Amniotic stem cell (primary cell): ENCODE results near the gene RAPGEF4.

Source experiments
- DNase-seq: peaks from one replicate; lab custom pipeline; 2025; lab: John Stamatoyannopoulos, UW

Gene RAPGEF4

DNA sequence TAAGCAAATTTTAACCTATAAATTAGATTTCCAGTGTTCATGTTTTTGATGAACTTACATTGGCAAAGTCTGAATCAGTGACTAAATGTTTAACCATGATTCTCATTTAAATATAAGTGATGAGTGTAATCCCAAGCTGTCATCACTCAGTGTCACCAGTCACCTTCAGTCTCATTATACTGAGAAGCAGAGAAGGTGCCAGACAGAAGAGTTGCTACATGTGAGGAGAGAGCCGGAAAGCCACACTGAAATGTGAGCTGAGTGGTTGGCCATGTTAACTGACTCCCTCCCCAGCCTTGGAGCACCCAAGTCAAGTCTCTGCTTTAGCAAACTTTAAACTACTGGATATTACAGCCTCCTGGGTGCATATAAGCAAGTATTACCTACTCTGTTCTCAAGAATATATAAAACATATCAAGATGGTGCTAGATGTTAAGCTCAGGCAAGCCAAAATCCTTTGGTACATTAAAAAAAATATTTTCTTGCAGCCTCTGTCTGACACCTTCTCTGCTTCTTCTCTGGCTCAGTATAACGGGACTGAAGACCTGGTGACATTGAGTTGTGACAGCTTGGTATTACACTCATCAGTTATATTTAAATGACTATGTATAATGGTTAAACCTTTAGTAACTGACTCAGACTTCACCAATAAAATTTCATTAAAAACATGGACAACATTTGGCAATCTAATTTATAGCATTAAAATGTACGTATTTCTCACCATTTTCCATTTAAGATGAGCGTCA, 264.2 kb downstream of the RAPGEF4 start:
- DNase-seq, result no peak

DNA sequence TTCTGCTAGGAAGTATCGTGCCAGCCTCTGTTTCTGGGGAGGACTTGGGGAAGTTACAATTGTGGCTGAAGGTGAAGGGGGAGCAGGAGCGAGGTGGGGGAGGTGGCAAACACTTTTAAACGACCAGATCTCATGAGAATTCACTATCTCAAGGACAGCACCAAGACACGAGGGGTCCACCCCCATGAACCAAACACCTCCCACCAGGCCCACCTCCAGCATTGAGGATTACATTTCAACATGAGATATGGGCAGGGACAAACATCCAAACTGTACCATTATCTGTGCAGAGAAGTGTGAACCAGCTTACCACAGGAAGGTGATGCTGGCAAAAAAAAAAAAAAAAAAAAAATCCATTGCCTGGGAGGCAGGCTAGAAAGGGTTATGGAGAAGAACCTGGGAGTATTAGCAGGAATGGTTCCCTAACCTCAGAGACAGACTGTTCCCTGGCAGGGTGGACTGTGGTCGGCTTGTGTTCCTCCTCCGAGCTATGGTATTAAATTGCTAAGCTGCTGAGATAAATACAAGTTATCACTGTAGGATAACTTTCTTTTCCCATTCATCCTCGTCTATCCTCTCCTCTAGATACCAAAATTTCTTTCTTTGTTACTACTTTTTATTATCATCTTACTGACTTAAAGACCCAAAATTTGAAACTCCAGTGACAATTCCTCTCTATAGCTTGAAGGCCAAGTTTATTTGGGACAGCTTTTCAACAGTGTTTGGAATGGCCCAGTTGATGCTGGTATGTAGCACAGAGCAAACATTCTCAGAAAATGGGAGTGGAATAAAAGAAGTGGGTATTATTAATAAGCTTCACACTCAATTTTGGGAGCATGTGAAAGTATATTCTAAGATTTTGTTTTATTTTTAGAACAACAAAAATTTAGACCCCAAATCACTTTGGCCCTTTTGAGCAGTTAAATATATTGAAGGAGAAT, 266.3 kb downstream of the RAPGEF4 start:
- no peak for DNase-seq

DNA sequence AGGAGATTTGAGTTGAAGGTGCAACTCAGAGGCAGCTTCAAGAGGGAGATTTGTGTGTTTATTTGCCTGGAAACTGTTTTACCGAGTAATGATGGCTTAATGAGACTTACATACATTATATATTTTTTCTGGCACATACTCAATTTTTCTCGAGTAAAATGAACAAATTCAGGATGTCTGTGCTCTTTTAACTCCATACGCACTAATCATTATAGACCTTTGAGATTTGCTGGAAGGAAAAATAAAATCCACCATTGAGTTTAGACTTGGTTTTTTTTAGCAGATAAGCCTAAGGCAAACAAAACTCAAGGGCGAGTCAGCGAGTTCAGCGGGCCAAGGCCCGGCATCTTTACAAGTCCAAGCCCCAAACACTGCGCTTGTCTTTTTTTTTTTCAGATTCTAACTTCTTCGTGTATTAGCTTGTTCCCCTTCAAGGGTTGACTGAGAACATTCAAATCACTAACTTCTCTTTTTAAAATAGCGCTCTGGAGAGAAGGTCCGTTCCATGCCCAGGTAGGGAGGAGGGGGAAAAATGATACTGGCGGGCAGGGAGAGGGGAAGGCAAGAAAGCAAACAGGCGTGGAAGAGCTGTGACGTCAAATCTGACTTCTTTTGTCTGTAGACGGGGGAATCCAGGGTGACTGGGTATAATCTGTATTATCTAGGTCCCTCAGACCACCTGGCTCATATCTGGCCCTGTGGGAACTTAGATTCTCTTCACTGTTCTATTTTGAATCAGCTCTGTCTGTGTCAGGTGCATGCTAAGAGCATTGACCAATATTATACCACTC, 267.3 kb downstream of the RAPGEF4 start:
- no peak for DNase-seq

DNA sequence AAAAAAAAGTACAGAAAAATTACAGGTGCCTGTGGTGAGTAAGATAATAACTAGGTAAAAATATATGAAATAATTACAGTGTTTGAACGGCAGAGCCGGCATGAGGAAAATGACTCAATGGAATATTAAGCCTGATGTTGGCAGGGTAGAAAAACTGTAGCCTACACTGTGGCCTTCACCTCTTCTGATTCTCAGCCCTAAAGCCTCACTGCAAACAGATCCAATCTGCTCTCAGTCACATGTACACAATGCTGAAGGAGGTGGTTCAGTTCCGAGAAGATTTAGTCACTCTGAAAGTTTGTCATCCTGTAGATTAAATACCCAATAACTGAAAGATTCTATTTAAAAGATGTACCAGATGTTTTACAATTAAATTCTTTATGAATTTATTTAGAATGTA, 273.1 kb downstream of the RAPGEF4 start:
- DNase-seq, result no peak

DNA sequence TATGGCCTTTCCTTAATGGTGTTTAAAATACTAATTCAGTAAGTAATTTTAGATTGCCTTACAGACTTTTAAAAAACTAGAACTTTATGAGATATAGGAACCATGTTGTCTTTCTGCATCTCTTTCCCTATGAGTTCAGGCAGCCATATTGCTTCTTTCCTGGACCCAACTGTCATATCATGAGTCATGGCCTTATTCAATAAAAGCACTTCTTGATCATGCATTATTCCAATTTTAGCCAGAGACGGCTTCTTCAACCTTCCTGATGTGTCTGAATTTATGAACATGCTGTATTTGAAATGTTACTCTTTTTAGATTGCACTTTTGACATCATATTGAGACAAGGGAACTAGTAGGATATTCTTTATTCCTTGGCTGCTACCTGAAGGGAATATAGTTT, 274.6 kb downstream of the RAPGEF4 start:
- no peak for DNase-seq

DNA sequence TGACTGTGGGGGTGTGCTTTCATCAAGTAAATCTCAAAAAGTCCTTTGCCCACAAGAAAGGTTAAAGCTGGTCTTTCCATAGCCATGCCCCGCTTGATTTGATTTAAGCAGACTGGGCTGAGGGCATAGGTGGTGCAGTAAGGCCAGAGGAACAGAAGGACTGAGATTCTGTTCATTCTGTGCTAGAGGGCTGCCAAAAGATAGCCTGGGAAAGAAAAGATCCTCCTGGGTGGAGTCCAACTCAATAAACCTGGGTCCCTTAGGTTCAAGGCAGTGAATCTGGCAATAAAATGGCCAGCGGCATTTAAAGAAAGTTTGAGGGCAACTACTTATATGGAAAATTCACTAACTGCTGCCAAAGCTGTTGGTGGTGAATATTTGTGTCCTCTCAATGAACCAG, 280.8 kb downstream of the RAPGEF4 start:
- DNase-seq, result no peak

DNA sequence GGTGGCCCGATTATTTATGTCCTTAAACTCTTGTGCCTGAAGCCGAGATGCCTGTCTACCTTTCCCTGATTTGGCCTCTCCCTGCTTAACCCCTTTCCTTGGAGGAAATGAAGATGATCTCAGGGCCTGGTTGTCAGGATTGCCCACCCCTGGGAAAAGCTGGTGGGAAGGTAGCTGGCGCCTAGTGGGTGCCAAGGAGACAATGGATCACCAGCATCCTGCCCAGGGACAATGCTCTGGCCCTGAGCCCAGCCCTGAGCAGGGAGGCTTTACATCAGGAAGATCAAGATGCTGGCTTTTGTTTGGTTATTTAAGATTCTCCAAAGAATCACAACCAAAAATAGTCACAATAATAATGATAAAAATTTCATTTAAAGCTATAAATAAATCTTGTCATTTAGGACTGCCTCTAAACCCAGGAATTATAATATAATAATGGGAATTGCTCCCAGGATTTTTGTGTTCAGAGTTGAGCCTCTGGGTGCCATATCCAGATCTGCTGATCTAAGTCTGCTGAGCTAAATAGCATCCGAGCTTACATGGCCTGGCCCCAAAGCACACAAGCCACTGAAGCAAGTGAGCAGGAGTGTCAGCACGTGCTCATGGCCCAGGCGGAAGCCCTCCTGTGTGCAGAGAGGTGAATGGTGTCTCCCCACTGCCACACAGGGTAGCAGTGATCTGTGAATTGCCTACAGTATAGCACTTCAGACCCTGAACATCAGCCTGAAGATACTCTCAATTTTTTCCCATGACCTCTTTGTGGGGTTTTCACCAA, 282.2 kb downstream of the RAPGEF4 start:
- no peak for DNase-seq

DNA sequence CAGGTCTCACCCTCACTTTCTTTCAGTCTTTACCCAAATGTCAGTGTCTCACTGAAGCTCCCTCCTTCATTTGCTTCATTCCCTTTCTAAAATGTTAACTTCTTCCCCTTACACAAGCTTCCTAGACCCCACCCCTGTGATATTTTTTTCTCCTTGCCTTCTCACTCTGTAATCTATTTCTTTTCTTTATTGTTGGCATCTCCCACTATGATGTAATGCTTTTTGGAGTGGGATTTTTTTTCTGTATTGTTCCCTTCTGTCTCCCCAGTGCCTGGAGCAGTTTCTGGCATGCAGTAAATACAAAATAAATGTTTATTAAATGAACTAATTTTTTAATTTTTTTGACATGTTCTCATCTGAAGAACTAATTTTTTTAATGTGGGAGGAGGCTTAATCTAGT, 284.1 kb downstream of the RAPGEF4 start:
- DNase-seq, result no peak

DNA sequence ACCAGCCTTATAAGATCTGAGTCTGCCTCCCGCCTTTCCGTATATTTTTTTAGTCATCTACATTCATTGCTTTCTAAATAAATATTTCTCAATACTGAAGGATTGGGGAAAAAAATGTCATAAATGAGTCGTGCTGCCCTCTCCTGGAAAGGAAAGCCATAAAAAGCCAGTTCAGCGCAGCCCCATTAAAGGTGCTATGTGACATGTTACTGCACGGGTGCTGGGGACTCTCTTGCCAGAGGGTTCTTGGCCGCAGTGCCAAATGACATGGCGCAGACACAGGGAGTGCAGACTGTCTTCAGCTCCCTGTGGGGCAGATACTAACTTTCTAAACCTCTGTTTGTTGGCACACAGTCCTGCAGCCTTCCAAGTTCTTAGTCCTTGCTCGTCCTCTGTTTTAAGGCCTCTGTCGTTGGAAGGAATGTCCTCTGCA, 286.3 kb downstream of the RAPGEF4 start:
- DNase-seq, result peak; percentile 30

DNA sequence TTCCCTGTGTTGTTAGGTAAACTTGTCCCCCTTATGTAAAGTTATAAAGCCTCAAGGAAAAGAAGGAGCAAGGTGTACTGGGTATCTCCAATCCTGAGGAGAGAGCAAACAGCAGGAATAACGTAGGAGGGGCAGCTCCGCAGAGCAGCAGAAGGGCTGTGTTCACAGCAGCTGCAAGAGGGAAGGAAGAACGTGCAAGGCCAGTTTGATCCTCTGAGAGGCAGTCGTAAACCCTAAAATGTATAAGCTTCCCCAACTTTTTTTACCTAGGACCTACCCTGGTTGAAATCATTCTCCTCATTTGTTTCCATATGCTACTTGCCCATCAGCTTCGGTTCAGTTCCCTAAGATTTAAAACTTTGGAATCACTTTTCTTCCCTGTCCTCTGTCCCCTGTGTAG, 288.1 kb downstream of the RAPGEF4 start:
- DNase-seq, result no peak

DNA sequence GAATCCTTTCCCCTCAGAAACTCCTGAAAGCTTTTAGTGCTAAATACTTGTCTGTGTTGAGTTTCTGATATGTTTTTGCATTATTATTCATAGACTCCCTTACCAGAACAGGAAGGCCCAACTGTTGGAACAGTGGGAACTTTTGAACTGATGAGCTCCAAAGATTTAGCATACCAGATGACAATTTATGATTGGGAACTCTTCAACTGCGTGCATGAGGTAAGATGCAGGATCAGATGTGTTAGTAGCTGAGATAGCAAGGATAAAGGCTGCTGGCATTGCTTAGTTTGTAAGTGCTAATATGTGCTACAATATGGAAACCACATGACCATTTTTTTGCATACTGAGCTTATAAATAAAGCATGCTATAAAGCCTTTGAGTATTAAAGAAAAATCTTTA, 290.8 kb downstream of the RAPGEF4 start:
- DNase-seq, result no peak

DNA sequence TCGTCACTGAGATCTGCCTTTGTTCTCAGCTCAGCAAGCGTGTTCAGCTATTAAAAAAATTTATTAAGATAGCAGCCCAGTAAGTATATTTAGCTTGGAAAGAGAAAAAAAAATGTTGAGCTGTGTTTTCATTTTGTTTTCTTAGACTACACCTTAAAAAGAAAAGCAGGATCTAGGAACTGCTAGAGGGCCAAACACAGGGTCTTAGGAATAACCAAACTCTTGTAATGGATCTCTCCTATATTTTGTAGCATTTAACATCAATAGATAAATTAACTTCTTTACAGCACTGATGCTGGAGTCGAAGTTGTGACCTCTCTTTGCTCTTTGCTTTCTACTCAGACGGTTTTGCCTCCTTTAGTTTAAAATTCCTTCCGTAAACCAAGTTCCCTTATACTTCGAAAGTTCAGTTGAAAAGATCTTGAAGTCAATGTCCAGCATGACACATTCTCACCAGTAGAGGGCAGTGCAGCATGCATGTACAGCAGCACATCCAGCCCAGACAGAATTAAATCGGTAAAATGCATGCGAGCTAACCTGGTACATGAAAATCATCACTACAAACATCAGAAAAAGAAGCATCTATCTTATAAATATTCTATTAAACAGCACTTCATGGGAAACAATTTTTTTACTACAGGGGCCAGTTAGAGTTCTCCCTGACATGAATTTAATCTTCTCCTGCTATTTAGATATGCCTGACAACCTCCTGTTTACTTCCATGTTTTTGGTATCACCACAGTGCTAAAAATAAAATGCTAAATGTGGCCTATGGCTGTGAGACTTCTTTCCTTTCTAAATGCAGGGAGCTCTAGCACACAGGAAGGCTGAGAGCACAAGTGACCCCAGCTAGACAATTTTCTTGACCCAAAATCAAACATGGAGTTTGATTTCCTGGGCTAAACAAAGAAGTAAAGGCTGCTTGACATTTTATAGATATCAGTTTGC, 291.8 kb downstream of the RAPGEF4 start:
- peak; percentile 84 for DNase-seq

DNA sequence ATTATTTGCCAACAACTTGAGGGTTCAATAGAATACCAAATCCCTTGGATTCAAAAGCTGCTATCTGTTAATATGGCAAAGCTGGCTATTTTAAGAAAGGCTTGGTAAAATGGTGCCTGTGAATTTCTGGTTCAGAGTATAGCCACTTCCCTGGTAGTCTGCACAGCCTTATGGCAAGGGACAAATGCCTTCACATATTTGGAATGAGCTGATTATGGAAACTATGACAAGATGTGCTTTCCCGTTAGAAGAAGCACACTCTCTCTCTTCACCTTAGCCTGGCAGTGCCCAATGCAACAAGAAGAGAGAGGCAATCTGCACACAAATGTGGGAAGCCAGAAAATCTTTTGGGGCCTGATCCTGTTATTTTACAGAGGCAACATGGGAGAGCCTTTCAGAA, 292.5 kb downstream of the RAPGEF4 start:
- DNase-seq, result no peak

DNA sequence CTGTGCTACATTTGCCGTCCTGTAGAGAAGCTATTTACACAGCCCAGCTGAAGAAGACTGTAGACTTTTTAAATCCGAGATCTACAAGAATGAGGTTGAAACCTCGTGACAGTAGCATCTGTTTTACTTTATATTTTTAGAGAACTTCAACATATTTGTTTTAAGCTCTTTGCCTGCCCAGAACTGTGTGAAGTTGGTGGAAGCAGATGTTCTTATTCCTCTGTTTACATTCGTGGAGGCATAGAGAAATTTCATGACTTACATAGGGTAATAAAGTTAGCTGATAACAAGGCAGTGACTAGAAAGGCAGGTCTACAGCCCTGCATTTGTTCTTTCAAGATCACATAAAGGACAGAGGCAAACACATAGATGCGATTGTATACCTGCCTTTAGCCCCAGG, 293.0 kb downstream of the RAPGEF4 start:
- DNase-seq, result no peak

DNA sequence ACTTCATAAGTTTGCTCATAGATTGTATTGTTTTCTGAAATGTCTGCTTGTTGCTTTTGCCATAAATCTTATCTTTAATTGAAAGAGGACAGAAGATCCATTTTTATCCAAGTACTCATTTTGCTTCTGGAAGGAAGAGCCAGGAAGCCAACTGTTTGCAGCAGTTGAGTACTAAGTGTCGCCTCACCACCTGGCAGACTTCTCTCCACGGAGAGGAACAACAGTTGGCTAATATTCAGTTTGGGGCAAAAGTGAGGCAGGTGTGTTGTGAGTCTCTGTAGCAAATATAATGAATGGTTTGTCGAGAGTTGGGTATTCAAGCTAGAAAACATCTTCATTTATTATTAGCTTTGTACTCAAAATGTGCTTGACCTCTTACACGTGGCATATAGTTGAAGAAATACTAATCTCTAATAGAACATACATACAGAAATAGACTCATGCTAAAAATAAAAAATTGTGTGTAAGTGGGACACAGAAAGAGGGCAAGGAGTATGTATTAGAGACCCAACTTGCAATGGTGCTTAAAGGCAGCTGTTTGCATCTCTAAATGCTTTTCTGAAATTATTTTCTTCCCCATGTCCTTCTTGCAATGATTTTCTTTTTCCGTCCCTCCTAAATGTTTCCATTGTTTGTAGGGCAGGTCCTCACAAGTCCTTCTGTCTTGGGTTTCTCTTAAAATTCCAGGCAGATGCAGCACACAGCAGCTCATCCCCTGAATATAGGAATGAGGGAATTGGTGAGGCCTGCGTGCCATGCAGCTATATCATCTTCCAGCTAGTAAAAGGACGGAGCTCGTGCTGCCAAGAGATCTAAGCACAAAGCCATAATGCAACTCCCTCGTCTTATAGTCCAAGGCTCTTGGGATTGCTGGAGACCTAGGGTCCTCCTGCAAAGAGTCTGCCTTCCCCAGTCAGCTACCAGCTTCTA, 295.2 kb downstream of the RAPGEF4 start:
- no peak for DNase-seq

DNA sequence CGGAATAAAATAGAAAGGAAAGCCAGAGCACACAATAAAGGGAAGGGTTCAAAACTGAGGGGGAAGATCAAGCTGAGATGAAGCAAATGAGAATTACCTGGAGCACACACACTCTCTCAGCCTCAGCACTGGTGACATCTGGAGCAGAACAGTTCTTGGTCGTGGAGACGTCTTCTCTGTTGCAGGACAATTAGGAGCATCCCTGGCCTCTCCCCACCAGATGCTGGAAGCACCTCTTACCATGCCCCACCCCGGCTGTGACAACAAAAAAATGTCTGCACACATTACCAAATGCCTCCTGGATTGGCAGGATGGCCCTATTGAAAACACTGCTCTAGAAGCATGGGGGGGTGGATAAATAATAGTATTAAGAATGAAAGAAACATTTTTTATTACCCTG, 296.4 kb downstream of the RAPGEF4 start:
- no peak for DNase-seq

DNA sequence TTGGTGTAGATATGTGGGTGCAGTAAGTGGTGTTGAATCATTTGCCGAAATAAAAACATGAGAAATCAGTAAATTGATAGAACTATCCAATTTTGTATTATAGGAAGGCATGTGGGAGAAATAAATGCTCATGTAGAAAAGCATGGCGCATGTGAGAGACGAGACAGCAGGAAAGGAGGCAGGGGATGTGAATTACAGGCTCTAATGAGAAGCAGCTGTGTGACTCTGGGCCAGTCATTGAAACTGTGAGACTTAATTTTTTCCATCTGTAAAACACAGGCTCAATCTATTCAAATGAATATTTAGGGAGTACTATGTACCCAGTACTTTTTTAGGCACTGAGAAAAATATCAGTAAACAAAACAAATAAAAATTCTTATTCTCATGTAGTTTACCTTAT, 297.4 kb downstream of the RAPGEF4 start:
- no peak for DNase-seq

DNA sequence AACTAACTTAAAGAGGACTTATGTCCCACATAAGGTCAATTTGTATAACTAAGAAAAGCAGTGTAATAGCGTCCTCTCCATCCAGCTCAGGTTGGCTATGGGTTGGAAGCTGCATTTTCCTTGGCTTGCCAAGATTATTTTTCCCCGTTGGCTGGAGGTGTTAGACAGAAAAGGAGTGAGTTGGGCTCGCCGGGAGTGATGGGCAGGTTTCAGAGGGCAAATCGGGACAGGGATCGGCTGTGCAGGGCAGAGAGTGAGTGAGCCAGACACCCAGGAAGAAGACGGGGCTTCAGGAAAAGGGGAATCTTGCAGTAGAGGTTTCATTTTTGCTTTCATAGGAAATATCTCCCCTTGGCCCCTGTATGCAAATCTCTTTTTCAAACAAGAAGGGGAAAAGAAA, 298.5 kb downstream of the RAPGEF4 start:
- DNase-seq, result no peak
